H1 (cell line): ENCODE measurements around the gene TRIM65. TPM values are rescaled to one million over a fixed set of nuclear protein-coding genes. Genes with fewer than 3 reads are reported as not detected.

Source experiments
- CTCF ChIA-PET: fragments of 300-600 bp; sonication (Branson Sonifier 250); formaldehyde crosslinking; loops from one replicate; lab custom pipeline; 2021; ENCODE audit not compliant: partially characterized antibody; lab: Charles Lee
- POLR2A ChIA-PET: fragments of 300-600 bp; sonication (Branson Sonifier 250); formaldehyde crosslinking; loops from one replicate; lab custom pipeline; 2021; ENCODE audit warnings: inconsistent platforms; ENCODE audit not compliant: partially characterized antibody; lab: Charles Lee
- DNase-seq, 2 experiments: peaks; one replicate each; pipeline versions ENCODE4 v3.0.0 to v3.0.0-alpha.2; 2010 to 2022; ENCODE audit warnings: low spot score in 2 of 2, low read depth in 1 of 2, mixed read lengths in 1 of 2
- FAIRE-seq: peaks from 2 replicates; lab custom pipeline; 2011; peaks lifted over from hg19 to GRCh38; lab: Jason Lieb, UNC
- H2AFZ ChIP-seq: 2 replicates; pipeline ENCODE4 v1.8.1; 2012; ENCODE audit warnings: low read length, inconsistent platforms
- H2AK5ac ChIP-seq: 2 replicates; pipeline ENCODE4 v1.6.1; 2013; ENCODE audit warnings: low read depth, low read length
- H2BK120ac ChIP-seq: replicated peaks from 2 replicates; pipeline ENCODE3; 2013; ENCODE audit warnings: low read depth, low read length, inconsistent platforms
- H2BK12ac ChIP-seq: 2 replicates; pipeline ENCODE4 v1.6.1; 2013; ENCODE audit warnings: low read depth, low read length
- H2BK15ac ChIP-seq: 2 replicates; pipeline ENCODE4 v1.6.1; 2013; ENCODE audit warnings: low read length
- H2BK20ac ChIP-seq: 2 replicates; pipeline ENCODE4 v1.6.1; 2013; ENCODE audit warnings: low read length
- H2BK5ac ChIP-seq: 2 replicates; pipeline ENCODE4 v1.6.1; 2013; ENCODE audit warnings: low read depth, low read length
- H3K14ac ChIP-seq: 2 replicates; pipeline ENCODE4 v1.6.1; 2013; ENCODE audit warnings: inconsistent platforms; ENCODE audit not compliant: insufficient read length
- H3K18ac ChIP-seq: 2 replicates; pipeline ENCODE4 v1.6.1; 2013; ENCODE audit warnings: low read length; ENCODE audit errors: extremely low read depth
- H3K23ac ChIP-seq: 2 replicates; pipeline ENCODE4 v1.6.1; 2013; ENCODE audit warnings: inconsistent platforms; ENCODE audit not compliant: insufficient read length
- H3K23me2 ChIP-seq: 2 replicates; pipeline ENCODE4 v1.6.1; 2013; ENCODE audit warnings: low read depth, low read length
- H3K27ac ChIP-seq: 2 replicates; pipeline ENCODE4 v1.6.1; 2011; ENCODE audit warnings: low read depth, low read length, inconsistent platforms
- H3K27me3 ChIP-seq, 4 experiments: replicated peaks in 1 of 4; 1 replicate in 1 of 4; 2 replicates in 3 of 4; pipeline versions ENCODE4 v1.6.1 to v1.8.1; 2011 to 2013; ENCODE audit warnings: low read length in 3 of 4, mild to moderate bottlenecking in 3 of 4, inconsistent platforms in 2 of 4, mixed read lengths in 2 of 4, moderate library complexity in 1 of 4; ENCODE audit not compliant: control insufficient read depth in 3 of 4, insufficient read depth in 3 of 4; ENCODE audit errors: extremely low read depth in 1 of 4
- H3K36me3 ChIP-seq, 4 experiments: 2 replicates each; pipeline versions ENCODE4 v1.6.1 to v1.8.1; 2011 to 2013; ENCODE audit warnings: mild to moderate bottlenecking in 4 of 4, low read length in 3 of 4, moderate library complexity in 2 of 4, control low read depth in 1 of 4, inconsistent platforms in 1 of 4; ENCODE audit not compliant: insufficient read depth in 4 of 4, control insufficient read depth in 2 of 4
- H3K4ac ChIP-seq: replicated peaks from 2 replicates; pipeline ENCODE3; 2013; ENCODE audit warnings: low read length, low read depth, mixed read lengths, inconsistent platforms; ENCODE audit not compliant: insufficient read length
- H3K4me1 ChIP-seq, 4 experiments: replicated peaks in 1 of 4; 1 replicate in 1 of 4; 2 replicates in 3 of 4; pipeline versions ENCODE4 v1.6.1 to v1.8.1; 2011 to 2013; ENCODE audit warnings: low read length in 3 of 4, inconsistent platforms in 2 of 4, mixed read lengths in 1 of 4; ENCODE audit not compliant: insufficient read depth in 4 of 4, control insufficient read depth in 3 of 4
- H3K4me2 ChIP-seq, 2 experiments: 2 replicates each; pipeline versions ENCODE4 v1.6.1 to v1.8.1; 2011 to 2013; ENCODE audit warnings: low read depth in 2 of 2, low read length in 2 of 2, control low read depth in 1 of 2, inconsistent platforms in 1 of 2, mild to moderate bottlenecking in 1 of 2; ENCODE audit not compliant: insufficient read depth in 1 of 2
- H3K4me3 ChIP-seq, 4 experiments: fragments of 200-600, 300-600 bp in 1 of 4; sonication (generic), shearing (Covaris generic), sonication (Bioruptor Twin) in 1 of 4; 2 replicates each; pipeline versions ENCODE4 v1.5.1 to v1.8.1; 2011 to 2016; ENCODE audit warnings: low read length in 4 of 4, low read depth in 3 of 4, control low read depth in 2 of 4, inconsistent platforms in 2 of 4, mild to moderate bottlenecking in 2 of 4, mixed read lengths in 1 of 4, moderate library complexity in 1 of 4; ENCODE audit not compliant: insufficient read depth in 2 of 4; ENCODE audit errors: extremely low read depth in 1 of 4
- H3K56ac ChIP-seq: replicated peaks from 2 replicates; pipeline ENCODE3; 2013; ENCODE audit warnings: low read depth, mild to moderate bottlenecking, mixed read lengths, low read length, inconsistent platforms; ENCODE audit not compliant: insufficient read length
- H3K79me1 ChIP-seq: 2 replicates; pipeline ENCODE4 v1.6.1; 2013; ENCODE audit warnings: low read depth, low read length, control low read depth
- H3K79me2 ChIP-seq, 2 experiments: 2 replicates each; pipeline versions ENCODE4 v1.6.1 to v1.8.1; 2012 to 2013; ENCODE audit warnings: low read length in 2 of 2, mild to moderate bottlenecking in 2 of 2, inconsistent platforms in 1 of 2; ENCODE audit not compliant: insufficient read depth in 2 of 2, control insufficient read depth in 1 of 2
- H3K9ac ChIP-seq, 4 experiments: replicated peaks in 1 of 4; 1 replicate in 1 of 4; 2 replicates in 3 of 4; pipeline versions ENCODE4 v1.6.1 to v1.8.1; 2011 to 2013; ENCODE audit warnings: low read depth in 3 of 4, low read length in 3 of 4, control low read depth in 2 of 4, mild to moderate bottlenecking in 2 of 4, moderate library complexity in 2 of 4, inconsistent platforms in 1 of 4; ENCODE audit errors: extremely low read depth in 1 of 4
- H3K9me3 ChIP-seq, 2 experiments: 2 replicates each; pipeline versions ENCODE4 v1.6.1 to v1.8.1; 2012 to 2013; ENCODE audit warnings: mild to moderate bottlenecking in 2 of 2, moderate library complexity in 2 of 2, control low read depth in 1 of 2, inconsistent platforms in 1 of 2, low read depth in 1 of 2, low read length in 1 of 2, mixed read lengths in 1 of 2; ENCODE audit not compliant: insufficient read depth in 2 of 2
- H4K20me1 ChIP-seq, 2 experiments: replicated peaks in 1 of 2; 2 replicates each; pipeline versions ENCODE3 to v1.8.1; 2011 to 2013; ENCODE audit warnings: inconsistent platforms in 2 of 2, low read length in 2 of 2, mild to moderate bottlenecking in 1 of 2; ENCODE audit not compliant: insufficient read depth in 2 of 2, control insufficient read depth in 1 of 2
- H4K5ac ChIP-seq: 2 replicates; pipeline ENCODE4 v1.6.1; 2013; ENCODE audit warnings: low read length, low read depth, mixed read lengths, inconsistent platforms; ENCODE audit not compliant: insufficient read length
- H4K8ac ChIP-seq: 2 replicates; pipeline ENCODE4 v1.8.0; 2013; ENCODE audit warnings: mild to moderate bottlenecking, moderate library complexity, low read length, inconsistent platforms; ENCODE audit not compliant: insufficient read depth; ENCODE audit errors: extremely low read depth
- H4K91ac ChIP-seq: replicated peaks from 2 replicates; pipeline ENCODE3; 2013; ENCODE audit warnings: low read length, mixed read lengths, inconsistent platforms; ENCODE audit not compliant: insufficient read length
- ASH2L ChIP-seq: fragments of 200-600, 300-600 bp; sonication (generic); IDR thresholded peaks from one replicate; pipeline ENCODE4 v1.7.1; 2017; ENCODE audit warnings: low read length
- CBX8 ChIP-seq: fragments of 300-800, 300-1000 bp; sonication (generic); IDR thresholded peaks from 2 replicates; pipeline ENCODE4 v1.7.1; 2016; ENCODE audit warnings: low read depth, low read length, borderline replicate concordance
- CREB1 ChIP-seq: IDR thresholded peaks from 2 replicates; pipeline ENCODE4 v1.6.1; 2012; ENCODE audit warnings: inconsistent platforms
- CTBP2 ChIP-seq: IDR thresholded peaks from 2 replicates; pipeline ENCODE4 v1.7.0; 2011; ENCODE audit warnings: borderline replicate concordance, mild to moderate bottlenecking, moderate library complexity, mixed read lengths, low read length; ENCODE audit not compliant: insufficient read depth, insufficient read length
- FOSL1 ChIP-seq: IDR thresholded peaks from 2 replicates; pipeline ENCODE4 v1.6.1; 2011; ENCODE audit warnings: mild to moderate bottlenecking, low read depth, low read length, moderate library complexity; ENCODE audit not compliant: insufficient read depth
- JUN ChIP-seq: IDR thresholded peaks from 2 replicates; pipeline ENCODE4 v1.6.1; 2011; ENCODE audit warnings: low read depth, mild to moderate bottlenecking, improper control_type of control experiment, low read length
- NANOG ChIP-seq: IDR thresholded peaks from 2 replicates; pipeline ENCODE4 v1.6.1; 2011; ENCODE audit warnings: low read length, low read depth, mild to moderate bottlenecking, inconsistent platforms; ENCODE audit not compliant: insufficient read depth, poor library complexity, severe bottlenecking
- POLR2AphosphoS5 ChIP-seq: IDR thresholded peaks from 2 replicates; pipeline ENCODE4 v1.6.1; 2011; ENCODE audit warnings: low read depth, low read length
- RFX5 ChIP-seq: IDR thresholded peaks from 2 replicates; pipeline ENCODE4 v1.6.1; 2011; ENCODE audit warnings: low read depth, low read length, improper control_type of control experiment, borderline replicate concordance
- RXRA ChIP-seq: IDR thresholded peaks from 2 replicates; pipeline ENCODE4 v1.6.1; 2011; ENCODE audit warnings: low read depth, mild to moderate bottlenecking, low read length, moderate library complexity; ENCODE audit not compliant: insufficient read depth
- SIX5 ChIP-seq: IDR thresholded peaks from 2 replicates; pipeline ENCODE4 v1.6.1; 2011; ENCODE audit warnings: mild to moderate bottlenecking, low read depth, low read length
- SP4 ChIP-seq: IDR thresholded peaks from 2 replicates; pipeline ENCODE4 v1.6.1; 2012; ENCODE audit warnings: low read length, inconsistent platforms
- TCF12 ChIP-seq: IDR thresholded peaks from 2 replicates; pipeline ENCODE4 v1.6.1; 2011; ENCODE audit warnings: low read depth, mild to moderate bottlenecking, low read length
- ZNF274 ChIP-seq: IDR thresholded peaks from 2 replicates; pipeline ENCODE4 v1.7.0; 2012; ENCODE audit warnings: low read length, borderline replicate concordance; ENCODE audit errors: extremely low read depth
- WGBS, 2 experiments: shearing (Covaris generic) in 1 of 2; methylation state at CpG; one replicate each; pipeline versions ENCODE4 v1.1.6 to v1.1.7; 2013 to 2015; ENCODE audit warnings: low lambda C conversion rate in 2 of 2, mixed read lengths in 2 of 2, inconsistent platforms in 1 of 2, low coverage in 1 of 2, missing lambda C conversion rate in 1 of 2; ENCODE audit not compliant: insufficient replicate concordance in 2 of 2, insufficient coverage in 1 of 2, insufficient read length in 1 of 2; ENCODE audit errors: extremely low coverage in 1 of 2, missing lambda C conversion rate in 1 of 2; 5-methylcytosine and 5-hydroxymethylcytosine counted together
- polyA plus RNA-seq, 7 experiments: library from polyadenylated mRNA; depleted of rRNA in 3 of 7; stranded (reverse) in 5 of 7; unstranded in 2 of 7; fragments of >200 nt in 5 of 7; fragments of 200-250 nt in 2 of 7; gene quantifications; 1 replicate in 5 of 7; 2 replicates in 1 of 7; 4 replicates in 1 of 7; pipeline versions ENCODE4 v1.2.1 to v1.2.3, GENCODE V29; 2011 to 2013; ENCODE audit warnings: missing spikeins in 2 of 7, mixed read lengths in 2 of 7
- total RNA-seq: library from RNA; stranded (reverse); fragmentation: NEBNext Ultra II Directional; extraction: Animal tissue kit (Norgen Biotek cat#: 25700); gene quantifications from 2 replicates; pipeline ENCODE4 v1.2.1, GENCODE V29; 2021

TRIM65 gene
- total and polyA plus RNA-seq, 2 of the 8 experiments (the other 6 are each of a cell fraction or from before 2014, with no cell fraction given): 21.2 to 48.6 TPM

DNA sequence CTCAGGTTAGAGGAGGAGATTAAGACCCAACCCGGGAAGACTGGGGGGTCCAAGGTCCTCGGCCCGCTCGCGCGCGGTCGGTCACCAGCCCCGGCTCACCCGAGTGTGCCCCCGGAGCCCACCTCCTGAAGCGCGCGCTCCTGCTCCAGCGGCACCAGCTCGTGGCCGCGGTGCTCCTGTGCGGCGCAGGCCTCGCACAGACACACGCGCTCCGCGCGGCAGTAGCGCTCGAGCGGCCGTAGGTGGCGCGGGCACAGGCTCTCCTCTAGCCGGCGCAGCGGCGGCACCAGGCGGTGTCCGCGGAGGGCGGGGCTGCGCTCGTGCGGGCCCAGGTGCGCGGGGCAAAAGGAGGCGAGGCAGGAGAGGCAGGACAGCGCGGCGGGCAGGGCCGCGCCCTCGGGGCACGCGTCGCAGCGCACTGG lies 19.0 kb downstream of the TRIM65 start:
- H2BK5ac ChIP-seq: no peak overlapping the region
- H4K5ac ChIP-seq: no peak overlapping the region
- ChIA-PET CTCF (interaction anchor here (0.6 to 11.3 kb wide), 14 partner anchors 11 to 202 kb away, joined by 3 to 157 read pairs (median 4); partner anchors contain the start of gene TRIM65), POLR2A (interaction anchor here (1.0 to 12.1 kb wide), 13 partner anchors 11 to 113 kb away, joined by 3 to 143 read pairs (median 5); partner anchors contain the start of genes TRIM65, UNC13D and WBP2)
- no peak overlapping the region for H2BK120ac ChIP-seq
- peak overlapping the region in 2 of 4 experiments; percentile 6 to 53; a peak in 3 of 7 replicates for H3K9ac ChIP-seq
- no peaks in the 10 kb centered on the region for H3K79me2 ChIP-seq
- H2BK20ac ChIP-seq: no peak overlapping the region
- H3K27me3 ChIP-seq: peaks cover 10 to 31% (median 24%) of the 10 kb centered on the region in 4 experiments
- peaks cover 0 to 3% of the 10 kb centered on the region in 2 experiments for H4K20me1 ChIP-seq
- H3K23ac ChIP-seq: no peak overlapping the region
- H3K4me1 ChIP-seq: peaks cover 0 to 22% (median 12%) of the 10 kb centered on the region in 4 experiments; a peak in 6 of 7 replicates
- no peak overlapping the region for H3K56ac ChIP-seq
- peaks cover 15% of the 10 kb centered on the region; the same call in 1 of the 2 replicates for H3K23me2 ChIP-seq
- H3K79me1 ChIP-seq: no peaks in the 10 kb centered on the region
- no peak overlapping the region for H3K4ac ChIP-seq
- no peak overlapping the region for H2AK5ac ChIP-seq
- no peaks in the 10 kb centered on the region for H3K36me3 ChIP-seq
- FAIRE-seq (no peak), DNase-seq (peak in 1 of 2 experiments; percentile 87)
- H4K91ac ChIP-seq: no peak overlapping the region
- no peak overlapping the region for H2BK15ac ChIP-seq
- H3K4me3 ChIP-seq: peak overlapping the region; percentile 40 to 72 (median 66)
- H2AFZ ChIP-seq: peak overlapping the region; percentile 58
- no peak overlapping the region for H3K14ac ChIP-seq
- 1% methylated on average over 47 of the region's 56 CpGs; no CpG with 5 or more reads in 1 of the 2 experiments for WGBS, 2 experiments
- H3K27ac ChIP-seq: no peak overlapping the region
- peak overlapping the region; percentile 20; the same call in 1 of the 2 replicates for H2BK12ac ChIP-seq
- peak overlapping the region; percentile 73 to 94 for H3K4me2 ChIP-seq
- H3K9me3 ChIP-seq: no peaks in the 10 kb centered on the region
- H4K8ac ChIP-seq: peak overlapping the region; percentile 88
- H3K18ac ChIP-seq: no peak overlapping the region; the same call in 1 of the 2 replicates
- TF ChIP-seq TCF12 (no peak), RFX5 (no peak), NANOG (no peak), SIX5 (no peak), CREB1 (peak; percentile 47; the same call in 1 of the 2 replicates), JUN (no peak), CBX8 (no peak), CTBP2 (no peak), SP4 (no peak), RXRA (no peak), FOSL1 (no peak), ZNF274 (no peak), ASH2L (no peak), POLR2AphosphoS5 (no peak)
